ENCODE data around the gene MYADML2.

MYADML2 gene

GRCh38 chr17:81909231-81909630, 37.8 kb downstream of the MYADML2 start:
- Histone ChIP-seq H3K4me3 (ENCODE audit: low read length in 2 of 2) (no peak overlapping the region), H3K4me1 (ENCODE audit: control insufficient read depth in 2 of 2, insufficient read depth in 2 of 2, low read length in 2 of 2) (peaks cover 10% of the 10 kb centered on the region in 2 donors), H3K27me3 (ENCODE audit: control insufficient read depth in 2 of 2, insufficient read depth in 2 of 2, low read length in 2 of 2) (no peaks in the 10 kb centered on the region), H3K27ac (ENCODE audit: low read depth in 2 of 2, low read length in 2 of 2) (no peak overlapping the region), H3K36me3 (ENCODE audit: control insufficient read depth in 2 of 2, insufficient read depth in 2 of 2, low read length in 2 of 2) (peaks cover 30 to 46% of the 10 kb centered on the region in 2 donors), H3K9me3 (ENCODE audit: control insufficient read depth in 2 of 2, low read length in 2 of 2) (no peaks in the 10 kb centered on the region), H3K9ac (ENCODE audit: low read depth in 1 of 2, low read length in 2 of 2) (no peak overlapping the region)

- Histone ChIP-seq H3K9me3 (ENCODE audit: control insufficient read depth in 2 of 2, low read length in 2 of 2) (no peaks in the 10 kb centered on the region), H3K4me3 (ENCODE audit: low read length in 2 of 2) (no peak overlapping the region), H3K4me1 (ENCODE audit: control insufficient read depth in 2 of 2, insufficient read depth in 2 of 2, low read length in 2 of 2) (peaks cover 10% of the 10 kb centered on the region in 2 donors), H3K36me3 (ENCODE audit: control insufficient read depth in 2 of 2, insufficient read depth in 2 of 2, low read length in 2 of 2) (peaks cover 25 to 43% of the 10 kb centered on the region in 2 donors), H3K27me3 (ENCODE audit: control insufficient read depth in 2 of 2, insufficient read depth in 2 of 2, low read length in 2 of 2) (no peaks in the 10 kb centered on the region), H3K27ac (ENCODE audit: low read depth in 2 of 2, low read length in 2 of 2) (no peak overlapping the region), H3K9ac (ENCODE audit: low read depth in 1 of 2, low read length in 2 of 2) (no peak overlapping the region)
These were observed 38.2 kb downstream of the MYADML2 start for GRCh38 chr17:81908793-81909192.

GRCh38 chr17:81907219-81908145, 39.6 kb downstream of the MYADML2 start:
- Histone ChIP-seq H3K4me1 (ENCODE audit: control insufficient read depth in 2 of 2, insufficient read depth in 2 of 2, low read length in 2 of 2) (peaks cover 10 to 13% of the 10 kb centered on the region in 2 donors), H3K9ac (ENCODE audit: low read depth in 1 of 2, low read length in 2 of 2) (no peak overlapping the region), H3K36me3 (ENCODE audit: control insufficient read depth in 2 of 2, insufficient read depth in 2 of 2, low read length in 2 of 2) (peaks cover 12 to 31% of the 10 kb centered on the region in 2 donors), H3K4me3 (ENCODE audit: low read length in 2 of 2) (no peak overlapping the region), H3K27me3 (ENCODE audit: control insufficient read depth in 2 of 2, insufficient read depth in 2 of 2, low read length in 2 of 2) (no peaks in the 10 kb centered on the region), H3K27ac (ENCODE audit: low read depth in 2 of 2, low read length in 2 of 2) (no peak overlapping the region), H3K9me3 (ENCODE audit: control insufficient read depth in 2 of 2, low read length in 2 of 2) (no peaks in the 10 kb centered on the region)

- Histone ChIP-seq H3K27me3 (ENCODE audit: control insufficient read depth in 2 of 2, insufficient read depth in 2 of 2, low read length in 2 of 2) (no peaks in the 10 kb centered on the region), H3K4me1 (ENCODE audit: control insufficient read depth in 2 of 2, insufficient read depth in 2 of 2, low read length in 2 of 2) (peaks cover 10 to 13% of the 10 kb centered on the region in 2 donors), H3K9ac (ENCODE audit: low read depth in 1 of 2, low read length in 2 of 2) (no peak overlapping the region), H3K9me3 (ENCODE audit: control insufficient read depth in 2 of 2, low read length in 2 of 2) (no peaks in the 10 kb centered on the region), H3K36me3 (ENCODE audit: control insufficient read depth in 2 of 2, insufficient read depth in 2 of 2, low read length in 2 of 2) (peaks cover 8 to 26% of the 10 kb centered on the region in 2 donors), H3K27ac (ENCODE audit: low read depth in 2 of 2, low read length in 2 of 2) (no peak overlapping the region), H3K4me3 (ENCODE audit: low read length in 2 of 2) (no peak overlapping the region)
These were observed 40.4 kb downstream of the MYADML2 start for GRCh38 chr17:81906476-81907218.

GRCh38 chr17:81905993-81906392, 41.0 kb downstream of the MYADML2 start:
- H3K9me3 ChIP-seq (ENCODE audit: control insufficient read depth in 2 of 2, low read length in 2 of 2), result no peaks in the 10 kb centered on the region
- peaks cover 8 to 26% of the 10 kb centered on the region in 2 donors for H3K36me3 ChIP-seq (ENCODE audit: control insufficient read depth in 2 of 2, insufficient read depth in 2 of 2, low read length in 2 of 2)
- H3K4me3 ChIP-seq (ENCODE audit: low read length in 2 of 2), result no peak overlapping the region

GRCh38 chr17:81905424-81905875, 41.6 kb downstream of the MYADML2 start:
- Histone ChIP-seq H3K27ac (ENCODE audit: low read depth in 2 of 2, low read length in 2 of 2) (no peak overlapping the region), H3K9me3 (ENCODE audit: control insufficient read depth in 2 of 2, low read length in 2 of 2) (no peaks in the 10 kb centered on the region), H3K27me3 (ENCODE audit: control insufficient read depth in 2 of 2, insufficient read depth in 2 of 2, low read length in 2 of 2) (peaks cover 0 to 3% of the 10 kb centered on the region in 2 donors), H3K36me3 (ENCODE audit: control insufficient read depth in 2 of 2, insufficient read depth in 2 of 2, low read length in 2 of 2) (peaks cover 9 to 27% of the 10 kb centered on the region in 2 donors), H3K4me1 (ENCODE audit: control insufficient read depth in 2 of 2, insufficient read depth in 2 of 2, low read length in 2 of 2) (peaks cover 7 to 10% of the 10 kb centered on the region in 2 donors), H3K9ac (ENCODE audit: low read depth in 1 of 2, low read length in 2 of 2) (no peak overlapping the region), H3K4me3 (ENCODE audit: low read length in 2 of 2) (no peak overlapping the region)

More at GRCh38 chr17:81905993-81906392, 41.0 kb downstream of the MYADML2 start:
- Histone ChIP-seq H3K27ac (ENCODE audit: low read depth in 2 of 2, low read length in 2 of 2) (no peak overlapping the region), H3K9ac (ENCODE audit: low read depth in 1 of 2, low read length in 2 of 2) (no peak overlapping the region), H3K4me1 (ENCODE audit: control insufficient read depth in 2 of 2, insufficient read depth in 2 of 2, low read length in 2 of 2) (peaks cover 10 to 13% of the 10 kb centered on the region in 2 donors), H3K27me3 (ENCODE audit: control insufficient read depth in 2 of 2, insufficient read depth in 2 of 2, low read length in 2 of 2) (peaks cover 0 to 3% of the 10 kb centered on the region in 2 donors)

GRCh38 chr17:81904600-81905423, 42.2 kb downstream of the MYADML2 start:
- Histone ChIP-seq H3K27ac (ENCODE audit: low read depth in 2 of 2, low read length in 2 of 2) (no peak overlapping the region), H3K4me3 (ENCODE audit: low read length in 2 of 2) (no peak overlapping the region), H3K9ac (ENCODE audit: low read depth in 1 of 2, low read length in 2 of 2) (no peak overlapping the region), H3K27me3 (ENCODE audit: control insufficient read depth in 2 of 2, insufficient read depth in 2 of 2, low read length in 2 of 2) (peaks cover 0 to 3% of the 10 kb centered on the region in 2 donors), H3K4me1 (ENCODE audit: control insufficient read depth in 2 of 2, insufficient read depth in 2 of 2, low read length in 2 of 2) (peaks cover under 1 to 3% of the 10 kb centered on the region in 2 donors), H3K9me3 (ENCODE audit: control insufficient read depth in 2 of 2, low read length in 2 of 2) (no peaks in the 10 kb centered on the region), H3K36me3 (ENCODE audit: control insufficient read depth in 2 of 2, insufficient read depth in 2 of 2, low read length in 2 of 2) (peaks cover 15 to 32% of the 10 kb centered on the region in 2 donors)

GRCh38 chr17:81903896-81904599, 43.0 kb downstream of the MYADML2 start:
- Histone ChIP-seq H3K36me3 (ENCODE audit: control insufficient read depth in 2 of 2, insufficient read depth in 2 of 2, low read length in 2 of 2) (peaks cover 21 to 32% of the 10 kb centered on the region in 2 donors), H3K4me1 (ENCODE audit: control insufficient read depth in 2 of 2, insufficient read depth in 2 of 2, low read length in 2 of 2) (peaks cover 0 to 3% of the 10 kb centered on the region in 2 donors), H3K9ac (ENCODE audit: low read depth in 1 of 2, low read length in 2 of 2) (no peak overlapping the region), H3K27me3 (ENCODE audit: control insufficient read depth in 2 of 2, insufficient read depth in 2 of 2, low read length in 2 of 2) (peaks cover 0 to 3% of the 10 kb centered on the region in 2 donors), H3K27ac (ENCODE audit: low read depth in 2 of 2, low read length in 2 of 2) (no peak overlapping the region), H3K4me3 (ENCODE audit: low read length in 2 of 2) (no peak overlapping the region), H3K9me3 (ENCODE audit: control insufficient read depth in 2 of 2, low read length in 2 of 2) (no peaks in the 10 kb centered on the region)

- Histone ChIP-seq H3K36me3 (ENCODE audit: control insufficient read depth in 2 of 2, insufficient read depth in 2 of 2, low read length in 2 of 2) (peaks cover 23 to 38% of the 10 kb centered on the region in 2 donors), H3K27me3 (ENCODE audit: control insufficient read depth in 2 of 2, insufficient read depth in 2 of 2, low read length in 2 of 2) (peaks cover 0 to 3% of the 10 kb centered on the region in 2 donors), H3K9me3 (ENCODE audit: control insufficient read depth in 2 of 2, low read length in 2 of 2) (no peaks in the 10 kb centered on the region), H3K4me3 (ENCODE audit: low read length in 2 of 2) (no peak overlapping the region), H3K27ac (ENCODE audit: low read depth in 2 of 2, low read length in 2 of 2) (no peak overlapping the region), H3K9ac (ENCODE audit: low read depth in 1 of 2, low read length in 2 of 2) (no peak overlapping the region), H3K4me1 (ENCODE audit: control insufficient read depth in 2 of 2, insufficient read depth in 2 of 2, low read length in 2 of 2) (peaks cover 0 to 3% of the 10 kb centered on the region in 2 donors)
These were observed 43.6 kb downstream of the MYADML2 start for GRCh38 chr17:81903415-81903831.
